GM18909 (cell line): ENCODE results near the gene ADARB1.
"Not testable (repeated sequence)": the region's sequence is repeated elsewhere in the genome, so short reads cannot be mapped to it uniquely, and the experiment has no call there.

ENCODE experiments used
- ATAC-seq: cut with Tn5 transposase; IDR thresholded peaks from one replicate; pipeline ENCODE4 v1.9.1; 2021; ENCODE audit warnings: mild to moderate bottlenecking; ENCODE audit not compliant: unreplicated experiment, poor library complexity

The ADARB1 gene

GRCh38 chr21:45143855-45144254 lies 69.5 kb downstream of the ADARB1 start:
- ATAC-seq: no peak

- no peak for ATAC-seq
These were observed 70.8 kb downstream of the ADARB1 start for GRCh38 chr21:45145146-45145545.

GRCh38 chr21:45145846-45146245 lies 71.5 kb downstream of the ADARB1 start:
- ATAC-seq: not testable (repeated sequence)

- no peak for ATAC-seq
These were observed 71.9 kb downstream of the ADARB1 start for GRCh38 chr21:45146306-45146705.

- ATAC-seq: no peak
These were observed 72.4 kb downstream of the ADARB1 start for GRCh38 chr21:45146801-45147200.

- ATAC-seq: no peak
These were observed 73.3 kb downstream of the ADARB1 start for GRCh38 chr21:45147473-45148315.

GRCh38 chr21:45148316-45148990 lies 74.1 kb downstream of the ADARB1 start:
- no peak for ATAC-seq

GRCh38 chr21:45149021-45149420 lies 74.6 kb downstream of the ADARB1 start:
- ATAC-seq: no peak

- no peak for ATAC-seq
These were observed 76.3 kb downstream of the ADARB1 start for GRCh38 chr21:45150638-45151131.

GRCh38 chr21:45151445-45152160 lies 77.2 kb downstream of the ADARB1 start:
- no peak for ATAC-seq

GRCh38 chr21:45152265-45152746 lies 77.9 kb downstream of the ADARB1 start:
- ATAC-seq: no peak

- no peak for ATAC-seq
These were observed 79.3 kb downstream of the ADARB1 start for GRCh38 chr21:45153358-45154318.

GRCh38 chr21:45154511-45155508 lies 80.4 kb downstream of the ADARB1 start:
- no peak for ATAC-seq

GRCh38 chr21:45155910-45156309 lies 81.5 kb downstream of the ADARB1 start:
- ATAC-seq: no peak

GRCh38 chr21:45156459-45156858 lies 82.1 kb downstream of the ADARB1 start:
- no peak for ATAC-seq

- ATAC-seq: no peak
These were observed 83.6 kb downstream of the ADARB1 start for GRCh38 chr21:45157932-45158331.

GRCh38 chr21:45158491-45159423 lies 84.4 kb downstream of the ADARB1 start:
- ATAC-seq: no peak
